ENCODE data around the gene CFAP54. TPM values are rescaled to one million over a fixed set of nuclear protein-coding genes. Genes with fewer than 3 reads are reported as not detected.
A peak's percentile ranks its signal among the peaks of the same experiment; 100 is the strongest.

The CFAP54 gene
- total and polyA plus RNA-seq, 2 donors from 2014 or later: 0.13 to 6.6 TPM

DNA sequence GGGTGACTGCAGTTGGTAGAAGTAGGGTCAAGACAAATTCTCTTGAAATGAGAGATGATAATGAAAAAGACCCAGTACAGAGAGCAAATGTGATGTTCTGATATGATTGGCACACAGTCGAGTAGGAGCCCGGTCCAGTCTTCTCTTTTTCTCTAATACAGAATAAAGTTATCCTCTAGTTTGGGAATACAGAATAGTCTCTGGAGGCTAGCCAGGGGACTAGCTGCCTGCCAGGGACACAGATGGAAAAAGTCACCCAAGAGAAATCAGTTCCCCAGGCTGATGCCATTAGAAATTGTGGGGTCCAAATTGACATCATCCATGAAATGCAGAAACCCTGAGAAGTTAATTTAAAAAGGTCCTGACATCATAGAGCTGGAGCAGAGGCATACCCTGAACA lies 240.5 kb downstream of the CFAP54 start:
- Histone ChIP-seq H3K9ac (ENCODE audit: low read length in 3 of 3) (no peak overlapping the region), H3K27ac (ENCODE audit: low read depth in 2 of 2, low read length in 2 of 2) (no peak overlapping the region), H3K4me3 (ENCODE audit: low read length in 3 of 3) (no peak overlapping the region), H3K9me3 (ENCODE audit: control insufficient read depth in 2 of 3, insufficient read depth in 1 of 3, low read length in 3 of 3) (no peaks in the 10 kb centered on the region), H3K36me3 (ENCODE audit: control insufficient read depth in 2 of 3, insufficient read depth in 3 of 3, low read length in 3 of 3) (no peaks in the 10 kb centered on the region), H3K27me3 (ENCODE audit: control insufficient read depth, insufficient read depth, low read length) (no peaks in the 10 kb centered on the region), H3K4me1 (ENCODE audit: control insufficient read depth in 2 of 3, insufficient read depth in 2 of 3, low read depth in 1 of 3, low read length in 3 of 3) (no peaks in the 10 kb centered on the region)
- DNase-seq (no peak), FAIRE-seq (no peak)
- TF ChIP-seq, protein P1, sequence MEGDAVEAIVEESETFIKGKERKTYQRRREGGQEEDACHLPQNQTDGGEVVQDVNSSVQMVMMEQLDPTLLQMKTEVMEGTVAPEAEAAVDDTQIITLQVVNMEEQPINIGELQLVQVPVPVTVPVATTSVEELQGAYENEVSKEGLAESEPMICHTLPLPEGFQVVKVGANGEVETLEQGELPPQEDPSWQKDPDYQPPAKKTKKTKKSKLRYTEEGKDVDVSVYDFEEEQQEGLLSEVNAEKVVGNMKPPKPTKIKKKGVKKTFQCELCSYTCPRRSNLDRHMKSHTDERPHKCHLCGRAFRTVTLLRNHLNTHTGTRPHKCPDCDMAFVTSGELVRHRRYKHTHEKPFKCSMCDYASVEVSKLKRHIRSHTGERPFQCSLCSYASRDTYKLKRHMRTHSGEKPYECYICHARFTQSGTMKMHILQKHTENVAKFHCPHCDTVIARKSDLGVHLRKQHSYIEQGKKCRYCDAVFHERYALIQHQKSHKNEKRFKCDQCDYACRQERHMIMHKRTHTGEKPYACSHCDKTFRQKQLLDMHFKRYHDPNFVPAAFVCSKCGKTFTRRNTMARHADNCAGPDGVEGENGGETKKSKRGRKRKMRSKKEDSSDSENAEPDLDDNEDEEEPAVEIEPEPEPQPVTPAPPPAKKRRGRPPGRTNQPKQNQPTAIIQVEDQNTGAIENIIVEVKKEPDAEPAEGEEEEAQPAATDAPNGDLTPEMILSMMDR (IDR thresholded peaks at IDR 0.05; ENCODE audit: borderline replicate concordance, extremely low read depth, insufficient read depth): no peak
- intact Hi-C loops (cut with DNase I): no loop called here

DNA sequence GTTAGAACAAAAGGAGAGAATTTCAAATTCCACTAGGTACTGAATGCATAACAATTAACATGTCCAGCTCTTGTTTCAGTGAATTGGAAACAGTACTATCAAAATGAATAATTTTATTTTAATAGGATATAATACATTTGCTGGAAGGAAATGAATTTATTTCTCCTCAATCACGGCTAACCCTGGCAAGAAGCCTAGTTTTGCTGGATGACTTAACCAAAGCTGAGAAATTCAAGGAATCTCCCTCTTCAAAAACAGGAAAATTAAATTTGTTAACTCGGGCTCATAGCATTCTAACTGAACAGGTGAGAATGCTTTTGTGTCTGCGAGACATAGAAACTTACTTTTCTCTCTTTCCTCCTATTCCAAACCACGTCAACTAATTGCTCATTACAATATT lies 254.2 kb downstream of the CFAP54 start:
- H3K9me3 ChIP-seq (ENCODE audit: control insufficient read depth in 2 of 3, insufficient read depth in 1 of 3, low read length in 3 of 3): no peaks in the 10 kb centered on the region
- TF ChIP-seq, protein P1 (IDR thresholded peaks at IDR 0.05; ENCODE audit: borderline replicate concordance, extremely low read depth, insufficient read depth): no peak
- no peak for FAIRE-seq
- H3K27me3 ChIP-seq (ENCODE audit: control insufficient read depth, insufficient read depth, low read length): no peaks in the 10 kb centered on the region
- intact Hi-C loops (cut with DNase I): no loop called here
- peak in 2 of 5 donors; percentile 6 to 35 for DNase-seq
- H3K36me3 ChIP-seq (ENCODE audit: control insufficient read depth in 2 of 3, insufficient read depth in 3 of 3, low read length in 3 of 3): no peaks in the 10 kb centered on the region
- no peak overlapping the region for H3K27ac ChIP-seq (ENCODE audit: low read depth in 2 of 2, low read length in 2 of 2)
- no peak overlapping the region for H3K4me3 ChIP-seq (ENCODE audit: low read length in 3 of 3)
- no peaks in the 10 kb centered on the region for H3K4me1 ChIP-seq (ENCODE audit: control insufficient read depth in 2 of 3, insufficient read depth in 2 of 3, low read depth in 1 of 3, low read length in 3 of 3)
- H3K9ac ChIP-seq (ENCODE audit: low read length in 3 of 3): no peak overlapping the region

DNA sequence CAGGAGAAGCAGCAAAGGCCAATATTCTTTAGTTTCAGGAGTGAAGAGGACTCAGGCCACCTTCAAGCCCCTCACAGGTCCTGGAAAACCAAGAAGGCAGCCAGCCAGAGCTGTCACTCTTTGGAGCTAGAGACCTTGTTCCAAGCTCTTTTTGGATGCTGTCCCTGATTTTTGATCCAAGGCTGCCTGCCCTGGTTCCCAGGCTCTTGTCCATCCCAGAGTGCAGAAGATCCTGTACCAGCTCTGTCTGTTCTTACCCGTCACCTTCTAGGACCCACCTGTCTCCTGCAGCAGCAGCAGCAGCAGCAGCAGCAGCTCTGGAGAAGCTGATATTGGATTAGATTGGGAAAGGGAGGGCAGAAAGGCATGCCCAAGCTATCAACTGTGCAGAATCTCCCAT lies 260.6 kb downstream of the CFAP54 start:
- H3K36me3 ChIP-seq (ENCODE audit: control insufficient read depth in 2 of 3, insufficient read depth in 3 of 3, low read length in 3 of 3): no peaks in the 10 kb centered on the region
- no peak overlapping the region for H3K27ac ChIP-seq (ENCODE audit: low read depth in 2 of 2, low read length in 2 of 2)
- no peak overlapping the region for H3K9ac ChIP-seq (ENCODE audit: low read length in 3 of 3)
- FAIRE-seq (no peak), DNase-seq (no peak)
- no peaks in the 10 kb centered on the region for H3K27me3 ChIP-seq (ENCODE audit: control insufficient read depth, insufficient read depth, low read length)
- no peak overlapping the region for H3K4me3 ChIP-seq (ENCODE audit: low read length in 3 of 3)
- H3K9me3 ChIP-seq (ENCODE audit: control insufficient read depth in 2 of 3, insufficient read depth in 1 of 3, low read length in 3 of 3): no peaks in the 10 kb centered on the region
- TF ChIP-seq, protein P1 (IDR thresholded peaks at IDR 0.05; ENCODE audit: borderline replicate concordance, extremely low read depth, insufficient read depth): no peak
- intact Hi-C loops (cut with DNase I): no loop called here
- no peaks in the 10 kb centered on the region for H3K4me1 ChIP-seq (ENCODE audit: control insufficient read depth in 2 of 3, insufficient read depth in 2 of 3, low read depth in 1 of 3, low read length in 3 of 3)

DNA sequence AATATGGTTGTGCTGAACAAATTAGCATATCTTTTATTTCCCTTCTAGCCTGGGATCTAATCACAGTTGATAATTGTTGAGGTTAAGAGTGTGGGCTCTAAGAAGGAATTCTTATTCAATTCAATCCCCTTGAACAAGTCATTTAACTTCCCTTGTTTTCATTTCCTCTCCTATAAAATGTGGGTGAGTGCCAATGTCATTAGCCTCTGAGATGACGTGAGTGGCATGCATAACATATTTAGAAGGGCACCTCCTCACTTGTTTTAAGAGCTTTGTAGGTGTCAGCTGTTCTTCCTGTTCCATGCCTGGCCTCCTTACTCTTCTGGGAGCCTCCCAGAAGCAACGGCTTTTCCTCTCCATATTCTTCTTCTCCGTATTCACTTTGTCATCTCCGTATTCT lies 262.2 kb downstream of the CFAP54 start:
- Histone ChIP-seq H3K27me3 (ENCODE audit: control insufficient read depth, insufficient read depth, low read length) (no peaks in the 10 kb centered on the region), H3K4me3 (ENCODE audit: low read length in 3 of 3) (no peak overlapping the region), H3K9ac (ENCODE audit: low read length in 3 of 3) (no peak overlapping the region), H3K4me1 (ENCODE audit: control insufficient read depth in 2 of 3, insufficient read depth in 2 of 3, low read depth in 1 of 3, low read length in 3 of 3) (no peaks in the 10 kb centered on the region), H3K9me3 (ENCODE audit: control insufficient read depth in 2 of 3, insufficient read depth in 1 of 3, low read length in 3 of 3) (no peaks in the 10 kb centered on the region), H3K36me3 (ENCODE audit: control insufficient read depth in 2 of 3, insufficient read depth in 3 of 3, low read length in 3 of 3) (no peaks in the 10 kb centered on the region), H3K27ac (ENCODE audit: low read depth in 2 of 2, low read length in 2 of 2) (no peak overlapping the region)
- TF ChIP-seq, protein P1 (IDR thresholded peaks at IDR 0.05; ENCODE audit: borderline replicate concordance, extremely low read depth, insufficient read depth): no peak
- intact Hi-C loops (cut with DNase I): no loop called here
- DNase-seq: peak in 1 of 5 donors; percentile 10
- no peak for FAIRE-seq

Measured in kidney (tissue), 14 donors.